T-helper 1 cell (primary cell): ENCODE data around the gene TRIM40.
"Not testable (repeated sequence)": the region's sequence is repeated elsewhere in the genome, so short reads cannot be mapped to it uniquely, and the experiment has no call there.

Source experiments
- DNase-seq, 5 donors: peaks; one replicate each; pipeline ENCODE4 v3.0.0-alpha.2; 2012 to 2020

Gene TRIM40

GRCh38 chr6:30113841-30114240 is 22.1 kb upstream of the TRIM40 start:
- no peak for DNase-seq

- DNase-seq, result no peak
Observed at GRCh38 chr6:30116724-30117123, 19.2 kb upstream of the TRIM40 start.

GRCh38 chr6:30118691-30119090 is 17.2 kb upstream of the TRIM40 start:
- not testable (repeated sequence) for DNase-seq

DNA sequence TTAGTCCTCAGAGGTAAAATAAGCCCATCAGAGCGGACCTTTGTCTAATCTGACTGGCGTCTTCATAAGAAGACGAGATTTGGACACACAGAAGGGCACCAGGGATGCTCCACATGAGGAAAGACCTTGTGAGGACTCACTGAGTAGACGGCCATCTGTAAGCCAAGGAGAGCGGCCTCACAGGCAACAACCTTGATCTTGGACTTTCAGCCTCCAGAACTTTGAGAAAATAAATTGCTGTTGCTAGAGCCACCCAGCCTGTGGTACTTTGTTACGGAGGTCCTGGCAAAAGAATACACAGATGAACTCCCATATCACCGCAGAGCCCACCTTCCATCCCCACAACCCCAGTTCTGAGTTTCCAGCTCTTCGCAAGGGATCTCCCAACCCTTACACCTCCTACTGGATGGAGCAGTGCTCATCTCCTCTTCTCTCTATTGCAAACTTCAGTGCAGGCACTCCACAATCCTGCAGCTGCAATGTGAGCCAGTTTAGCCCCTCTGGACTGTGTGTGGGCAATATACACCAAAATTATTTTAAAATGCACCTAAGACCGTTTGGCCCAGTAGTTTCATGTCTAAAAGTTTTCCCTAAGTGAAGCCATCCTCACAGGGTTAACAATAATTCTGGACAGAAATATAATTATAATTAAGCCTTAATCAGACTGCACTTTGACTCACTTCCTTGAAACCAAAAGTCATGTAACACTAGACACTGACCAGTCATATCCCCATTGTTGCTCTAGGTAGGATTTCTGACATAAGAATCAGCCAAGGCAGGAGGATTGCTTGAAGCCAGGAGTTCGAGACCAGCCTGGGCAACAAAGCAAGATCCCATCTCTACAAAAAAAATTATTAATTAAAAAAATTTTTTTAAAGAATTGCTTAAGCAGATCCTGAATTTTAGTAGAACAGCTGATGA is 14.2 kb upstream of the TRIM40 start:
- DNase-seq, result no peak

GRCh38 chr6:30122515-30122914 is 13.4 kb upstream of the TRIM40 start:
- DNase-seq, result no peak

DNA sequence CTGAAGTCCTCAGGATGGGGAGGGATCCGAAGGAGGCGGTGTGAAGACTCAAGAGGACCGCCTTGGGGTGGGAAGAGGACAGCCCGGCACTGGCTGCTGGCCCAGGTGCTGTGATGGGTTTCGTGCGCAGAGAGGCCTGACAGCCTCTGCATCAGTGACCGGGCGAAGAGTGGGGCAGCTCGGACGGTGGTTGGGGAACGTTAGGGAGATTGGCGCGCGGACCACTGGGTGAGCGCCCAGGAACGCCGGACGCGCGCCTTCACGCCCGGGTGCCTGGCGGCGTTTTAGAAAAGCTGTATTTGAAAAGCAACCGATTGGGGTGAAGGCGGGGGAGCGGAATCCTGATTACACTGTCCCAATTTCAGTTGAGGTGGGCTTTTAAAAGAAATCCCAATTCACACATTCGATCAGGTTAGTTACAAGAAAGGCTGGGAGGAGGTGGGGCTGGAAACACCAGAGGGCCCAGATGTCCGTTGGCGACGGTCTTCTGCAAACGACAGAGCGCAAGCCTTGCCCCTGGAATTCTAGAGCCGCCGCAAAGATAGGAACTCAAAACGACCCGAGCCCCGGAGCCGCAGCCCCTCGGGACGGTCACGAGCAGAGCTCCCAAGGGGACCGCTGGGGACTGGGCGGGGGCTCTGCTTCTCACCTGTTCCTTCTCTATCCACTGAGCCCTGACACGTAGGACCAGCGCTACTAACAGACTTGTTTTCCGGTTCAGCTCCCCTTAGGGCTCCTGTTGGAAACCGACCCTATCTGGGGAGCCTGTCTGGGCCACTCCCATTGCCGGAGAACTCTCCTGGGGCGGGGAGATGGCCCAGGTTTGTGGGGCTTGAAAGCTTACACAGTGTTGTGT is 8.5 kb upstream of the TRIM40 start:
- no peak for DNase-seq

DNA sequence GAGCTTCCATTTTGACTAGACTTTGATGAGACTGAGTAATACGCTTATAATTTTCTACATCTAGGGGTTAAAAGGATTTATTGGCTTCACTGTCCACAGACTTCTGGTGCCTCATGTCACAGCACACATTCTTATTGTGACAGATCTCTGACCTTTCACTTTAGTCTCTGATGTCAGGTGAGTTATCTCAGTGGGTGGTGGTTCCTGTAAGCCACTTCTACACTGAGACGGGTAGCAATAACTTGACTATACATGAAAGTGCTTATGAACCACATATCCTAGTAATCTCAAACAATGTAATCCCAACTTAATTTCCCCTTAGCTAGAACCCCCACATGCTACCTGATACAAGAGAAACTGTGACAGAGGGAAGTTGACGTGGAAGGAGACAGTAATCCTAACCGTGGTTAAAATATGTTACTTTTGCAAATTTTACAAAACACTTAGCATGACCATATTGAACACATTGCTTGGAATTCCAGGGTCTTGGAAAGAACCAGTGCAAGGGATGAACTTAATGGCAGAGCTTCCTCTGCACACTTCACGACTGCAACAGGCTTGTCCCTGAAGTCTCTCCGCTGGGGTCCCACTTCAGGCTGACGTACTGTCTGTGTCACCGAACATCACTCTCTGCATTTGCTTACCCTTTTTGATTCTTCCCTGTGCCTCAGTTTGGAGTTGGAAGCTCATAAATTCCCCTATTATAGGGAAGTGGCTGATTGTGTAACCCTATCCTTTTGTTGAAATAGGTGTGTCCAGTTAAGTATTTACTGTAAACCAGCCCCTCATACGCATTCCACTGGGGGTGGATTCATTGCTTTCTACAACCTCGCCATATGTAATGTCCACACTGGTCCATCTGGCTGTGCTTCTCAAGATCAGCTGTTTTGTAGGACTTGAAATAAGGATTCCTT is 6.4 kb upstream of the TRIM40 start:
- DNase-seq, result no peak

DNA sequence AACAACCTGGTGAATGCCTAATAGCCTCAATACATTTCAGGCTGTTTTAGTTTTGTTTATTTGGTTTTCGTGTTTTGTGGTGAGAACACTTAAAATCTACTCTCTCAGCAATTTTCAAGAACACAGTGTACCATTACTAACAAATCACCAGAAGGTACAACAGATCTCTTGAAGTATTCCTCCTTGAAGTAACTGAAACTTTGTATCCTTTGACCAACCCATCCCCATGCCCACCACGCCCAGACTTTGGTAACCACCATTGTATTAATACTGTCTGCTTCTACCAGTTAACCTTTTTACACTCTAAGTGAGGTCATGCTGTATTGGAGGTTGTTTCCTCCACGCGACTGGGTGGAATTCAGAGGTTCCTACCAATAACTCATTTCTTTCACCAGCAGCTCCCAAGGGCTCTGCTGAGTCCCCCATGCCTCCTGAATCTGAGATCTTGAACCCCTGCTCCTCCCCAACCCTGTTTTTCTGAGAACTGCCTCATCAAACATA is 5.7 kb upstream of the TRIM40 start:
- no peak for DNase-seq

- DNase-seq, result peak; percentile 35 to 82 (median 63)
Observed at GRCh38 chr6:30130887-30131862, 4.8 kb upstream of the TRIM40 start.

- DNase-seq, result no peak
Observed at GRCh38 chr6:30131947-30132497, 3.9 kb upstream of the TRIM40 start.

- no peak for DNase-seq
Observed at GRCh38 chr6:30135147-30135546, 793 bp upstream of the TRIM40 start.

GRCh38 chr6:30136570-30137286 is 788 bp downstream of the TRIM40 start:
- DNase-seq, result peak in 1 of 5 donors; percentile 51

GRCh38 chr6:30140240-30140639 is 4.3 kb downstream of the TRIM40 start:
- not testable (repeated sequence) for DNase-seq

- DNase-seq, result no peak
Observed at GRCh38 chr6:30142665-30143064, 6.7 kb downstream of the TRIM40 start.

- no peak for DNase-seq
Observed at GRCh38 chr6:30143780-30144179, 7.8 kb downstream of the TRIM40 start.

- DNase-seq, result no peak
Observed at GRCh38 chr6:30144811-30145210, 8.9 kb downstream of the TRIM40 start.

- DNase-seq, result no peak
Observed at GRCh38 chr6:30145818-30146217, 9.9 kb downstream of the TRIM40 start.

DNA sequence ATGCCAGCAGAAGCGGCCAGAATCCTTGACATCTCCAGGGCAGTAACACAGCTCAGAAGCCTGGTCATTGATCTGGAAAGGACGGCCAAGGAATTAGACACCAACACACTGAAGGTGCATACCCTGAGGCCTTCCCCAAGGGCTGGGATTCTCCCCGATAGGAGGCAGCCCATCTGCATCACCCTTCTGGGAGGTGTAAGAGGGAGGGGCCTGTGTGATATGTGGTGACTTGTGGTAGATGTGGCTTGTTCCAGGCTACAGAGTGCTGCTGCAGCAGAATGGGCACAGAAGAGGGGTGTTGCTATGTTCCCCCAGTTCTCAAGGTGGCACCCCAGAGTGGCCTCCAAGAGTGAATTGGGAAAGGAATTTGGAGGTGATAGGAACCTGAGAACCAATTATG is 11.2 kb downstream of the TRIM40 start:
- no peak for DNase-seq

GRCh38 chr6:30149234-30149633 is 13.3 kb downstream of the TRIM40 start:
- DNase-seq, result no peak
